Measurements from ENCODE around the gene LRP6. TPM values are rescaled to one million over a fixed set of nuclear protein-coding genes. Genes with fewer than 3 reads are reported as not detected.

Gene LRP6
- total RNA-seq, 1 experiment from 2014 or later: 28.1 TPM

DNA sequence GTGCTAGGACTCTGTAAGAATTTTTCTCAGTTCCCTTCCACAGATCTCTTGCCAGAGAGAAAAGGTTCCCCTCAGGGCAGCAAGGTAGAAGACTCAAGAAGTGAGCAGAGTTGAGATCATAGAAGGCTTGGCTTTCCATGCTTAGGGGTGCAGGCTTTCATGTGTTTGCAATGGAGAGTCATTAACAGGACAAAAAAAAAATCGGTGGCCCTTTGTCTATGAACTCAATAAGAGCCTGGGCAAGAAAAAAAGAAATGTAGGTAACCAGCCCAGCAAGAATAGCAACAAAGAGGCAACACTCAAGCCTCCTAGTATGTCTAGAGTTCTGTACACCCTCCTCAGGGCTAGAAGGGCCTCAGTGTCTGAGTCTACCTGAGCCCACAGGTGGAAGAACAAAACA, 23.4 kb upstream of the LRP6 start:
- POLR2A ChIA-PET: no interaction called here
- intact Hi-C loops (cut with micrococcal nuclease): no loop called here
- H3K9ac ChIP-seq (ENCODE audit: low read length): no peak overlapping the region
- no TSS peak for BruUV-seq (replicated peaks)
- H3K9me2 ChIP-seq (ENCODE audit: insufficient read depth): no peaks in the 10 kb centered on the region
- CTCF ChIA-PET: no interaction called here
- H3K27ac ChIP-seq (ENCODE audit: low read depth, low read length): no peak overlapping the region
- H4K20me1 ChIP-seq (ENCODE audit: insufficient read depth): no peaks in the 10 kb centered on the region
- H3K27me3 ChIP-seq (ENCODE audit: insufficient read depth, low read length): no peaks in the 10 kb centered on the region
- no peak overlapping the region for H2AFZ ChIP-seq (ENCODE audit: low read depth, low read length, poor library complexity, severe bottlenecking)
- TF ChIP-seq FOSL1 (IDR thresholded peaks at IDR 0.05; ENCODE audit: low read depth) (no peak), JUND (IDR thresholded peaks at IDR 0.05) (no peak), POLR2AphosphoS5 (IDR thresholded peaks at IDR 0.05; ENCODE audit: low read depth, low read length) (no peak), RAD21 (IDR thresholded peaks at IDR 0.05; ENCODE audit: low read depth) (no peak), SRF (IDR thresholded peaks at IDR 0.05; ENCODE audit: low read depth) (no peak), POLR2A (IDR thresholded peaks at IDR 0.05; ENCODE audit: borderline replicate concordance, extremely low read depth, insufficient read depth, insufficient read length) (no peak), EGR1 (IDR thresholded peaks at IDR 0.05; ENCODE audit: low read depth) (no peak), SIN3A (IDR thresholded peaks at IDR 0.05; ENCODE audit: low read depth) (no peak), CBX3 (IDR thresholded peaks at IDR 0.05; ENCODE audit: low read depth) (no peak), EZH2phosphoT487 (IDR thresholded peaks at IDR 0.05; ENCODE audit: borderline replicate concordance) (no peak), YY1 (IDR thresholded peaks at IDR 0.05; ENCODE audit: extremely low read depth, insufficient replicate concordance, low read depth, low read length) (no peak), CEBPB (IDR thresholded peaks at IDR 0.05; ENCODE audit: low read depth) (no peak), ZFX (IDR thresholded peaks at IDR 0.05) (no peak), EZH2 (IDR thresholded peaks at IDR 0.05) (no peak)
- TF ChIP-seq, protein P1, sequence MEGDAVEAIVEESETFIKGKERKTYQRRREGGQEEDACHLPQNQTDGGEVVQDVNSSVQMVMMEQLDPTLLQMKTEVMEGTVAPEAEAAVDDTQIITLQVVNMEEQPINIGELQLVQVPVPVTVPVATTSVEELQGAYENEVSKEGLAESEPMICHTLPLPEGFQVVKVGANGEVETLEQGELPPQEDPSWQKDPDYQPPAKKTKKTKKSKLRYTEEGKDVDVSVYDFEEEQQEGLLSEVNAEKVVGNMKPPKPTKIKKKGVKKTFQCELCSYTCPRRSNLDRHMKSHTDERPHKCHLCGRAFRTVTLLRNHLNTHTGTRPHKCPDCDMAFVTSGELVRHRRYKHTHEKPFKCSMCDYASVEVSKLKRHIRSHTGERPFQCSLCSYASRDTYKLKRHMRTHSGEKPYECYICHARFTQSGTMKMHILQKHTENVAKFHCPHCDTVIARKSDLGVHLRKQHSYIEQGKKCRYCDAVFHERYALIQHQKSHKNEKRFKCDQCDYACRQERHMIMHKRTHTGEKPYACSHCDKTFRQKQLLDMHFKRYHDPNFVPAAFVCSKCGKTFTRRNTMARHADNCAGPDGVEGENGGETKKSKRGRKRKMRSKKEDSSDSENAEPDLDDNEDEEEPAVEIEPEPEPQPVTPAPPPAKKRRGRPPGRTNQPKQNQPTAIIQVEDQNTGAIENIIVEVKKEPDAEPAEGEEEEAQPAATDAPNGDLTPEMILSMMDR (IDR thresholded peaks at IDR 0.05 in 2 of 3, conservative IDR thresholded peaks at IDR 0.05 in 1 of 3; ENCODE audit: borderline replicate concordance in 1 of 3, insufficient read depth in 1 of 3, low read depth in 2 of 3, low read length in 2 of 3): no peak
- TF ChIP-seq, protein P2, sequence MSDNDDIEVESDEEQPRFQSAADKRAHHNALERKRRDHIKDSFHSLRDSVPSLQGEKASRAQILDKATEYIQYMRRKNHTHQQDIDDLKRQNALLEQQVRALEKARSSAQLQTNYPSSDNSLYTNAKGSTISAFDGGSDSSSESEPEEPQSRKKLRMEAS (IDR thresholded peaks at IDR 0.05): no peak
- no peaks in the 10 kb centered on the region for H3K79me2 ChIP-seq (ENCODE audit: insufficient read depth, low read length)
- no peak overlapping the region for H3K4me3 ChIP-seq (replicated peaks in 1 of 2; ENCODE audit: low read depth in 1 of 2, low read length in 2 of 2)
- no peaks in the 10 kb centered on the region for H3K36me3 ChIP-seq (ENCODE audit: control insufficient read depth in 1 of 2, insufficient read depth in 2 of 2, low read length in 2 of 2)
- DNase-seq (ENCODE audit: low read depth, low spot score): no peak
- no peaks in the 10 kb centered on the region for H3K4me1 ChIP-seq (ENCODE audit: control insufficient read depth in 1 of 2, insufficient read depth in 2 of 2, low read length in 2 of 2)
- no peak for ATAC-seq
- RAD21 ChIA-PET (ENCODE audit: low non-redundant PET in 1 of 2, low total read pairs in 2 of 2, uncharacterized antibody in 2 of 2, unreplicated experiment in 2 of 2): no interaction called here
- H3K9me3 ChIP-seq (ENCODE audit: control insufficient read depth in 1 of 2, insufficient read depth in 1 of 2, low read depth in 1 of 2, low read length in 2 of 2): no peaks in the 10 kb centered on the region
- no peak overlapping the region for H3K4me2 ChIP-seq (ENCODE audit: low read length)

Data from HCT116 (cell line).